ENCODE measurements around the gene PLEKHG5. TPM values are rescaled to one million over a fixed set of nuclear protein-coding genes. Genes with fewer than 3 reads are reported as not detected.
"Not testable (repeated sequence)": the region's sequence is repeated elsewhere in the genome, so short reads cannot be mapped to it uniquely, and the experiment has no call there.

PLEKHG5 gene
- total RNA-seq, 2 donors from 2014 or later = 2.8 to 3.9 TPM

- ATAC-seq (peak; percentile 15 to 24), DNase-seq (ENCODE audit: low spot score in 2 of 2) (peak in 1 of 2 donors; percentile 59)
- peak overlapping the region; percentile 66 to 92 for H3K27ac Mint-ChIP-seq
- H3K36me3 Mint-ChIP-seq = peaks cover 12 to 19% of the 10 kb centered on the region in 2 donors
- H3K9me3 Mint-ChIP-seq = no peaks in the 10 kb centered on the region
Measured at GRCh38 chr1:6464514-6464836, 27.0 kb downstream of the PLEKHG5 start.

GRCh38 chr1:6463120-6463412 lies 28.4 kb downstream of the PLEKHG5 start:
- no peak for DNase-seq (ENCODE audit: low spot score in 2 of 2)
- peak overlapping the region in 1 of 2 donors; percentile 91 for H3K27ac Mint-ChIP-seq
- no peaks in the 10 kb centered on the region for H3K9me3 Mint-ChIP-seq
- ATAC-seq = no peak
- H3K36me3 Mint-ChIP-seq = peaks cover 12 to 19% of the 10 kb centered on the region in 2 donors

GRCh38 chr1:6462412-6463119 lies 28.9 kb downstream of the PLEKHG5 start:
- peak overlapping the region; percentile 31 to 91 for H3K27ac Mint-ChIP-seq
- H3K36me3 Mint-ChIP-seq = peaks cover 12 to 19% of the 10 kb centered on the region in 2 donors
- no peaks in the 10 kb centered on the region for H3K9me3 Mint-ChIP-seq
- ATAC-seq = no peak
- DNase-seq (ENCODE audit: low spot score in 2 of 2) = no peak

GRCh38 chr1:6461538-6462411 lies 29.7 kb downstream of the PLEKHG5 start:
- H3K9me3 Mint-ChIP-seq = no peaks in the 10 kb centered on the region
- H3K27ac Mint-ChIP-seq = peak overlapping the region; percentile 31 to 91
- H3K36me3 Mint-ChIP-seq = peaks cover 12 to 19% of the 10 kb centered on the region in 2 donors
- ATAC-seq = no peak
- no peak for DNase-seq (ENCODE audit: low spot score in 2 of 2)

- DNase-seq (ENCODE audit: low spot score in 2 of 2) = no peak
- H3K36me3 Mint-ChIP-seq = peaks cover 12 to 19% of the 10 kb centered on the region in 2 donors
- peak overlapping the region; percentile 91 to 94 for H3K27ac Mint-ChIP-seq
- H3K9me3 Mint-ChIP-seq = no peaks in the 10 kb centered on the region
- no peak for ATAC-seq
Measured at GRCh38 chr1:6461051-6461530, 30.4 kb downstream of the PLEKHG5 start.

- H3K27ac Mint-ChIP-seq = peak overlapping the region; percentile 91 to 94
- H3K36me3 Mint-ChIP-seq = peaks cover 12 to 19% of the 10 kb centered on the region in 2 donors
- DNase-seq (ENCODE audit: low spot score in 2 of 2) = peak; percentile 76 to 83
- no peaks in the 10 kb centered on the region for H3K9me3 Mint-ChIP-seq
- ATAC-seq = peak; percentile 80 to 82
Measured at GRCh38 chr1:6460301-6461050, 31.0 kb downstream of the PLEKHG5 start.

- no peaks in the 10 kb centered on the region for H3K9me3 Mint-ChIP-seq
- ATAC-seq (peak; percentile 42 to 57), DNase-seq (ENCODE audit: low spot score in 2 of 2) (no peak)
- H3K36me3 Mint-ChIP-seq = peaks cover 12 to 19% of the 10 kb centered on the region in 2 donors
- H3K27ac Mint-ChIP-seq = peak overlapping the region; percentile 25 to 91
Measured at GRCh38 chr1:6459850-6460265, 31.6 kb downstream of the PLEKHG5 start.

GRCh38 chr1:6456800-6457466 lies 34.5 kb downstream of the PLEKHG5 start:
- Mint-ChIP-seq H3K27ac (no peak overlapping the region), H3K9me3 (no peaks in the 10 kb centered on the region), H3K36me3 (peaks cover 0 to 6% of the 10 kb centered on the region in 2 donors)
- ATAC-seq = no peak
- no peak for DNase-seq (ENCODE audit: low spot score in 2 of 2)

- H3K36me3 Mint-ChIP-seq, H3K9me3 Mint-ChIP-seq, ATAC-seq: not testable (repeated sequence)
Measured at GRCh38 chr1:6455752-6456520, 35.5 kb downstream of the PLEKHG5 start.

GRCh38 chr1:6454856-6455751 lies 36.4 kb downstream of the PLEKHG5 start:
- Mint-ChIP-seq H3K27ac (no peak overlapping the region), H3K36me3 (peaks cover 0 to 6% of the 10 kb centered on the region in 2 donors), H3K9me3 (no peaks in the 10 kb centered on the region)
- ATAC-seq (peak; percentile 15 to 60), DNase-seq (ENCODE audit: low spot score in 2 of 2) (no peak)

More at GRCh38 chr1:6455752-6456520, 35.5 kb downstream of the PLEKHG5 start:
- not testable (repeated sequence) for DNase-seq (ENCODE audit: low spot score in 2 of 2); H3K27ac Mint-ChIP-seq

GRCh38 chr1:6453895-6454855 lies 37.3 kb downstream of the PLEKHG5 start:
- peak in 1 of 2 donors; percentile 21 for ATAC-seq
- H3K9me3 Mint-ChIP-seq; H3K36me3 Mint-ChIP-seq; DNase-seq (ENCODE audit: low spot score in 2 of 2); H3K27ac Mint-ChIP-seq: not testable (repeated sequence)

- Mint-ChIP-seq H3K9me3 (no peaks in the 10 kb centered on the region), H3K27ac (no peak overlapping the region)
- ATAC-seq = no peak
Measured at GRCh38 chr1:6450943-6451373, 40.5 kb downstream of the PLEKHG5 start.

GRCh38 chr1:6450486-6450885 lies 41.0 kb downstream of the PLEKHG5 start:
- not testable (repeated sequence) for H3K36me3 Mint-ChIP-seq; H3K27ac Mint-ChIP-seq; ATAC-seq; DNase-seq (ENCODE audit: low spot score in 2 of 2); H3K9me3 Mint-ChIP-seq

More at GRCh38 chr1:6450943-6451373, 40.5 kb downstream of the PLEKHG5 start:
- no peak for DNase-seq (ENCODE audit: low spot score in 2 of 2)
- peaks cover 0 to 6% of the 10 kb centered on the region in 2 donors for H3K36me3 Mint-ChIP-seq

- Mint-ChIP-seq H3K36me3 (peaks cover 0 to 6% of the 10 kb centered on the region in 2 donors), H3K27ac (no peak overlapping the region), H3K9me3 (no peaks in the 10 kb centered on the region)
- ATAC-seq (no peak), DNase-seq (ENCODE audit: low spot score in 2 of 2) (no peak)
Measured at GRCh38 chr1:6450005-6450450, 41.4 kb downstream of the PLEKHG5 start.
